Body of pancreas (tissue), 4 donors: ENCODE results near the gene PAM. TPM values are rescaled to one million over a fixed set of nuclear protein-coding genes. Genes with fewer than 3 reads are reported as not detected.

Experiments used
- ATAC-seq: fragments of 150-250 bp; one replicate; pipeline ENCODE4 v1.9.1; 2016
- DNase-seq, 4 donors: peaks; one replicate each; pipeline ENCODE4 v3.0.0-alpha.2; 2019
- H3K27ac ChIP-seq, 4 donors: fragments of 200-600 bp; sonication (generic); 1 replicate in 3 of 4; 2 replicates in 1 of 4; pipeline versions ENCODE4 v1.5.1 to v1.6.1; 2016 to 2019; ENCODE audit warnings: mild to moderate bottlenecking in 1 of 4, mixed read lengths in 1 of 4, moderate library complexity in 1 of 4
- H3K27me3 ChIP-seq, 2 donors: fragments of 200-600 bp; sonication (generic); one replicate each; pipeline ENCODE4 v1.6.0; 2016; ENCODE audit warnings: mild to moderate bottlenecking in 1 of 2
- H3K36me3 ChIP-seq, 2 donors: fragments of 200-600 bp; sonication (generic); replicated peaks in 1 of 2; 2 replicates each; pipeline ENCODE4 v1.5.1; 2016; ENCODE audit warnings: low read depth in 2 of 2; ENCODE audit not compliant: insufficient read depth in 1 of 2
- H3K4me1 ChIP-seq: fragments of 200-600 bp; sonication (generic); one replicate; pipeline ENCODE4 v1.6.0; 2016
- H3K4me3 ChIP-seq, 2 donors: fragments of 200-600 bp; sonication (generic); 1 replicate in 1 of 2; 2 replicates in 1 of 2; pipeline ENCODE4 v1.5.1; 2016 to 2019
- H3K9me3 ChIP-seq, 3 donors: fragments of 200-600 bp; sonication (generic); 1 replicate in 2 of 3; 2 replicates in 1 of 3; pipeline ENCODE4 v1.5.1; 2016
- POLR2A ChIP-seq, 3 donors: fragments of 450-650 bp; IDR thresholded peaks; one replicate each; pipeline ENCODE4 v1.6.1; 2016; ENCODE audit warnings: antibody characterized with exemption in 3 of 3, mild to moderate bottlenecking in 2 of 3
- WGBS, 2 donors: methylation state at CpG; one replicate each; pipeline ENCODE4 v1.1.5; 2017; 5-methylcytosine and 5-hydroxymethylcytosine counted together
- intact Hi-C: fragments of 100-400 bp; cut with DNase I; formaldehyde crosslinking; loops from one replicate; pipeline ENCODE4 v1.15.1; 2023
- total RNA-seq, 2 donors: library from RNA; depleted of rRNA; stranded (reverse); fragments of >200 nt; gene quantifications; one replicate each; pipeline ENCODE4 v1.1.0, GENCODE V29; 2016
- TF ChIP-seq, protein P1 (sequence below), 7 experiments: fragments of 450-650 bp in 4 of 7; fragments of 200-600 bp in 3 of 7; sonication (generic) in 3 of 7; IDR thresholded peaks; one replicate each; pipeline ENCODE4 v1.5.1; 2016 to 2019; ENCODE audit warnings: antibody characterized with exemption in 7 of 7

PAM gene
- total RNA-seq, 2 donors from 2014 or later, result 75.2 to 111 TPM

DNA sequence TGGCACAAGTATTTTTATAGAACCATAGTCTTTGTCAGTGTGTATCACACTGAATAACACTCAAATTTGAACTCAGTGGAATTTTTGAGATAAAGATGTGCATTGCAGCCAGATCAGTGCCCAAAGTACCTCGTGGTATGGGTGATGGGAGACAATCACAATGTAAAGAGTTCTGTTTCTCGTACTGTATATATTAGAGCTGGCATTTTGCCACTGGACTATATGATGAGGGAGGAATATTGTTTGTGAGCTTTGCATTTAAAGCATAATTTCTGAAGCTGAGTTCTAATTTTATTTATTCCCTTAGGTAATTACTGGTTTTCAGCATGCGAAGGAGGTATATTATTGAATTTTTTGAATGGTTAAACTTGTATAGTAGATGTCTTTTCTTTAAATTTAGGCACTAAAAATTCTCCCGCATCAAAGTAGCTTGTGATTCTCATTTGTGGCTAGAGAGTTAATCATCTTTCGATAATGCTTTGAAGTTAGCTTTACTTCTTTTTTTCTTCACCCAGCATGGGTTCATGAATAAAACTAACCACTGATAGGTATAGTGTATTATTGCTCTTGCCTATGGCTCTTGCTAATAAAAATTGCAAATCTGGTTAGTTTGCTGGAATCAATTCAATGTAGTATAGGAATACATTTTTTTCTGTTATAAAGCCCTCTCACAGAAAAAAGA is 43.1 kb downstream of the PAM start:
- TF ChIP-seq, protein P1, sequence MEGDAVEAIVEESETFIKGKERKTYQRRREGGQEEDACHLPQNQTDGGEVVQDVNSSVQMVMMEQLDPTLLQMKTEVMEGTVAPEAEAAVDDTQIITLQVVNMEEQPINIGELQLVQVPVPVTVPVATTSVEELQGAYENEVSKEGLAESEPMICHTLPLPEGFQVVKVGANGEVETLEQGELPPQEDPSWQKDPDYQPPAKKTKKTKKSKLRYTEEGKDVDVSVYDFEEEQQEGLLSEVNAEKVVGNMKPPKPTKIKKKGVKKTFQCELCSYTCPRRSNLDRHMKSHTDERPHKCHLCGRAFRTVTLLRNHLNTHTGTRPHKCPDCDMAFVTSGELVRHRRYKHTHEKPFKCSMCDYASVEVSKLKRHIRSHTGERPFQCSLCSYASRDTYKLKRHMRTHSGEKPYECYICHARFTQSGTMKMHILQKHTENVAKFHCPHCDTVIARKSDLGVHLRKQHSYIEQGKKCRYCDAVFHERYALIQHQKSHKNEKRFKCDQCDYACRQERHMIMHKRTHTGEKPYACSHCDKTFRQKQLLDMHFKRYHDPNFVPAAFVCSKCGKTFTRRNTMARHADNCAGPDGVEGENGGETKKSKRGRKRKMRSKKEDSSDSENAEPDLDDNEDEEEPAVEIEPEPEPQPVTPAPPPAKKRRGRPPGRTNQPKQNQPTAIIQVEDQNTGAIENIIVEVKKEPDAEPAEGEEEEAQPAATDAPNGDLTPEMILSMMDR (IDR thresholded peaks at IDR 0.05), result no peak
- no peak for TF ChIP-seq POLR2A (IDR thresholded peaks at IDR 0.05)
- no peaks in the 10 kb centered on the region for H3K36me3 ChIP-seq
- DNase-seq, result no peak
- H3K27me3 ChIP-seq, result no peaks in the 10 kb centered on the region
- no peaks in the 10 kb centered on the region for H3K9me3 ChIP-seq
- ATAC-seq, result no peak
- H3K4me1 ChIP-seq, result peaks cover 13% of the 10 kb centered on the region
- no peak overlapping the region for H3K27ac ChIP-seq
- 94 to 96% methylated on average over 5 of the region's 5 CpGs for WGBS, 2 donors
- no peak overlapping the region for H3K4me3 ChIP-seq
- intact Hi-C loops, result no loop called here

DNA sequence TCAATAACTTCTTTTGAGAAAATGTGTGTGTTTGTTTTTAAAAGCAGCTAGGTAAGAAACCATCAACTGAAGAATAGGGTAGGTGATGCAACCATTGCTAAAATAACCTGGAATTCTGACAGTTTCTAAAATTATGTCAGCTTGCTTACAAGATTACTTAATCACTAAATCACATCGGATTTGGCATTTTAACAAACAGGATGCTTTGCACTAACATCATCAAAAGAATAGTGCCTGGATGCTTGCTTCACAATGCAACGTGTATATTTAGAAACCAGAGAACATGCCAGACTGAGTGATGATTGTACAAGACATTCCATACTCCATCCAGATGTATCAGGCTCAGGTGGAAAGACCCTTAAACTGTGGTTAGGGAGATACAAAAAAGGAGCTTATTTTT is 43.9 kb downstream of the PAM start:
- intact Hi-C loops, result no loop called here
- no peak overlapping the region for H3K4me3 ChIP-seq
- H3K4me1 ChIP-seq, result peaks cover 13% of the 10 kb centered on the region
- 49 to 50% methylated on average over 2 of the region's 2 CpGs for WGBS, 2 donors
- H3K27ac ChIP-seq, result no peak overlapping the region
- ATAC-seq (no peak), DNase-seq (no peak)
- TF ChIP-seq, protein P1 (IDR thresholded peaks at IDR 0.05), result no peak
- no peak for TF ChIP-seq POLR2A (IDR thresholded peaks at IDR 0.05)
- H3K27me3 ChIP-seq, result no peaks in the 10 kb centered on the region
- H3K9me3 ChIP-seq, result no peaks in the 10 kb centered on the region
- H3K36me3 ChIP-seq, result no peaks in the 10 kb centered on the region

DNA sequence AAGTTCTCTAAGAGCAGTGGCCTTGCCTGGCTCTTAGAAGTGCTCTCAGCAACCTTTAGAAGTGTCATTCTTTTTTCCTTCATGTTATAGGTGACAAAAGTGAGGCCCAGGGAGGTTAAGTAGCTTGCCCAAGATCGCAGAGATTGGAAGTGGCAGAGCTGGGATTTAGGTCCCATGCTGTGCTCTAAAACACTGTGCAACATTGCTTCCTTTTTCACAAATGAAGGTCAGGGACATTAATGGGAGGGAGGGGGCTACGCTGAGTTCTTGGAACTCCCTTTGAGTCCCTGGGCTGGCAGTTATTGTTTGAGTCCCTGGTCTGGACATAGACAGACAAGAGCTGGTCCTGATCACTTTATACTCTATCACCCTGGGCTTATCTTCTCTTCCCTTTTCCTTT is 45.3 kb downstream of the PAM start:
- no peak for DNase-seq
- WGBS, 2 donors, result 75 to 95% methylated on average over 2 of the region's 2 CpGs

DNA sequence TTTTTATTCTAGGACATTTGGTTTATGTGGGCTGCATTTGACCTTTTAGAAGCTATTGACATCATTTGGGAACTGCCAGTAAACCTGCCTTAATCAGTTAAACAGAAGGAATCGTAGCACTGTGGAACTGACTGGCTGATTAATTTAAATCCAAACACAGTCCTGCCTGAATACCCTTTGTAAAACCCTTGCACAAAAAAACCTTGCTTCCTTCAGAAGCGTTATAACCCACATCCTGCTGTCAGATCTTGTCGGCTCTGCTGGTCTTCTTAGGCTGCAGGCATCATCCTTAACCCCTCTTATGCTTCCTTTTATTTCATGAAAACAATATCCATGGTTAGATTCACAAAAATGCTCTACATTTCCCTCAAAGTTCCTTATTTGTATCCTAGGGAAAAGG is 46.3 kb downstream of the PAM start:
- ATAC-seq (no peak), DNase-seq (no peak)
- intact Hi-C loops, result no loop called here
- Histone ChIP-seq H3K9me3 (no peaks in the 10 kb centered on the region), H3K36me3 (no peaks in the 10 kb centered on the region), H3K27ac (no peak overlapping the region), H3K4me1 (no peaks in the 10 kb centered on the region), H3K4me3 (no peak overlapping the region), H3K27me3 (no peaks in the 10 kb centered on the region)
- TF ChIP-seq POLR2A (IDR thresholded peaks at IDR 0.05), result no peak
- TF ChIP-seq, protein P1 (IDR thresholded peaks at IDR 0.05), result no peak
- WGBS, 2 donors, result 53 to 61% methylated on average over 3 of the region's 3 CpGs

More for the DNA sequence above, 45.3 kb downstream of the PAM start:
- Histone ChIP-seq H3K4me3 (no peak overlapping the region), H3K36me3 (no peaks in the 10 kb centered on the region), H3K27ac (no peak overlapping the region), H3K9me3 (no peaks in the 10 kb centered on the region), H3K27me3 (no peaks in the 10 kb centered on the region), H3K4me1 (peaks cover 9% of the 10 kb centered on the region)
- TF ChIP-seq, protein P1 (IDR thresholded peaks at IDR 0.05), result no peak
- TF ChIP-seq POLR2A (IDR thresholded peaks at IDR 0.05), result no peak
- no peak for ATAC-seq
- intact Hi-C loops, result no loop called here
